Epithelial cell of esophagus (primary cell): Measurements from ENCODE around the gene LINGO1.

Experiments
- DNase-seq: peaks from one replicate; pipeline ENCODE4 v3.0.0; 2010; ENCODE audit warnings: low read depth
- H3K4me3 ChIP-seq: 2 replicates; pipeline ENCODE4 v1.5.1; 2011; ENCODE audit warnings: mild to moderate bottlenecking, low read length, control low read depth
- CTCF ChIP-seq: IDR thresholded peaks from 2 replicates; pipeline ENCODE4 v1.5.1; 2011; ENCODE audit warnings: low read depth, mild to moderate bottlenecking, low read length, control low read depth, inconsistent platforms; ENCODE audit not compliant: insufficient read depth; ENCODE audit errors: missing control alignments

LINGO1 gene

GRCh38 chr15:77646104-77646694 lies 13.5 kb upstream of the LINGO1 start:
- no peak overlapping the region for H3K4me3 ChIP-seq
- TF ChIP-seq CTCF = no peak
- peak; percentile 43 for DNase-seq

DNA sequence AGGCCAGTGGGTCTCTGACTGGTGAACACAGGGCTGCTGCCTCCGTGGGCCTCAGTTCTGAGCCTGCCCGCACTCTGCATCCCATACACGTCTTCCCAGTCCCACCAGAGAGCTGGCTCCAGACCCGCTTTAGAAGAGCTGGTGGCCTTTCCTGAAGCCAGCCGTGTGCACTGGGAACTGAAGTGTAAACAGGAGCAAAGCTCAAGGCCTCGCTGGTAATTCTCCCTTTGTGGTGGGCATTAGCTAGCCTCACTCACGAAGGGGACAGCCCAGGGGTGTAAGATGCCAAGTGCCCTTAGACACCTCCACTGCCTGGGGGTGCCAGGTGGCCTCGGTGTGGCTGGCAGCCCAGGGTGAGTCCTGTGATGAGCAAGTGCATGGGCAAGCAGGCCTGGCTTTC lies 12.9 kb upstream of the LINGO1 start:
- H3K4me3 ChIP-seq = no peak overlapping the region
- no peak for TF ChIP-seq CTCF
- DNase-seq = no peak

DNA sequence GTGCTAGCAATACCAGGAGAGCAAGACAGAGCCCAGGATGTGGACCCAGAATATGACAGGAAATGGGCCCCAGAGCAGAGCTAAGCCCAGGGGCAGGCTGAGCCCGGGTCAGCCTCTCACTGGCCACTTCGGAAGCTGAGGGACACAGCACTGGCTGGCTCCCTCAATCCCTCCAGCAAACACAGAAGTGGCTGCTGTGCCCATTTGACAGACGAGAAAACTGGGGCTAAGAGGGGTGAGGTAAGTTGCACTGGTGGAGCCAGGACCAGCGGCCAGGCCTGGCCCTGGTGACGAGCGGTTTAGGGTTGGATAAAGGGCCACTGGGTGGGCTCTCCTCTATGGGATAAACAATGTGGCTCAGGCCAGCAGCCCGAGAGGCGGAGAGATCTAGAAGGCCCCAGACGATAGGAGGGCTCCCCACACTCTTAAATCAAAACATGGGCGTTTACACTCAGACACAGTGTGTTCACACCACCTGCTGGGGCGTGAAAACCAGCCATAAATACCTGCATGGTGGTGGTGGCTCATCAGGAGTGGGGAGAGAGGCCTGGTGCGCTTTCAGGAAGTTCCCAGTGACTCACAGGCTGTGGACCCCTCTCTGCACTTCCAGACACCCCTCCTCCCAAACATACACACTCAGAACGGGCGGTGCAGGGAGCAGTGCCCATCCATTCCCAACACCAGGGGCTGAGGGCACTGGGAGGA lies 12.0 kb upstream of the LINGO1 start:
- no peak overlapping the region for H3K4me3 ChIP-seq
- TF ChIP-seq CTCF = no peak
- DNase-seq = no peak

GRCh38 chr15:77643764-77644163 lies 11.1 kb upstream of the LINGO1 start:
- TF ChIP-seq CTCF = no peak
- no peak overlapping the region for H3K4me3 ChIP-seq
- no peak for DNase-seq

- DNase-seq = peak; percentile 68
- no peak for TF ChIP-seq CTCF
- H3K4me3 ChIP-seq = no peak overlapping the region
These were observed 10.2 kb upstream of the LINGO1 start for GRCh38 chr15:77642793-77643430.

- DNase-seq = no peak
- no peak for TF ChIP-seq CTCF
- no peak overlapping the region for H3K4me3 ChIP-seq
These were observed 9.3 kb upstream of the LINGO1 start for GRCh38 chr15:77641999-77642398.
